ENCODE results near the gene EIF3B. TPM values are rescaled to one million over a fixed set of nuclear protein-coding genes. Genes with fewer than 3 reads are reported as not detected.

The EIF3B gene
- total RNA-seq, 1 donor from 2014 or later = 172 TPM

DNA sequence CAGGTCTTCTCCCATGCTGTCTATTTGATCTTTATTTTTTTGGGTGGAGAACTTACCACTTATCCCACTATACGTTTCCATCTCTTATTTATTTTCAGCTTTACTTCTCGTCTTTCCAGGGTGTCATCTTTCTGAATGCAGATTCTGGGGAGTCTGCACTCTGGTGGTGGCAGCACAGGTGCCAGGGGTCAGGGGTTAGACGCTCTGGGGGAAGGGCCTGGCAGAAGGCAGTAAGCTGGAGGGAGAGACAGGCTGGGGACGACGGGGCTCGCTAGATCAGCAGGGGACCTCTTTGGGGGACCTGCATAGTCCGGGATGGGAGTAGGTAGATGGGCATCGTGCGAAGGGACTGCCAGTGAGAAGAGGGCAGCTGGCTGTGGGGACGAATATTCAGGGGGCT is 71.1 kb downstream of the EIF3B start:
- intact Hi-C loops (cut with micrococcal nuclease) = no loop called here

Other genes starting within 250 kb of the EIF3B start
- gene MAD1L1, start 121.9 kb upstream of the EIF3B start, total RNA-seq = 111 and 112 TPM in 2 replicates
- gene MRM2, start 112.6 kb upstream of the EIF3B start, total RNA-seq = 32.0 and 33.9 TPM in 2 replicates
- gene NUDT1, start 112.6 kb upstream of the EIF3B start, total RNA-seq = 71.2 and 72.1 TPM in 2 replicates
- gene SNX8, start 40.4 kb upstream of the EIF3B start, total RNA-seq = 34.6 and 35.5 TPM in 2 replicates
- 39.9 and 42.7 TPM in 2 replicates for gene CHST12, start 48.8 kb downstream of the EIF3B start, total RNA-seq
- not detected in 2 replicates for gene GRIFIN, start 121.6 kb downstream of the EIF3B start, total RNA-seq
- 125 and 130 TPM in 2 replicates for gene LFNG, start 164.9 kb downstream of the EIF3B start, total RNA-seq
- 36.4 and 38.1 TPM in 2 replicates for gene BRAT1, start 200.7 kb downstream of the EIF3B start, total RNA-seq
- 12.1 and 14.9 TPM in 2 replicates for gene IQCE, start 204.2 kb downstream of the EIF3B start, total RNA-seq